Right kidney (tissue), 1 donor: ENCODE measurements around the gene DPH7.
A peak's percentile ranks its signal among the peaks of the same experiment; 100 is the strongest.
"Not testable (repeated sequence)": the region's sequence is repeated elsewhere in the genome, so short reads cannot be mapped to it uniquely, and the experiment has no call there.

Experiments used
- DNase-seq: peaks from one replicate; pipeline ENCODE4 v3.0.0-alpha.2; 2016

The DPH7 gene

DNA sequence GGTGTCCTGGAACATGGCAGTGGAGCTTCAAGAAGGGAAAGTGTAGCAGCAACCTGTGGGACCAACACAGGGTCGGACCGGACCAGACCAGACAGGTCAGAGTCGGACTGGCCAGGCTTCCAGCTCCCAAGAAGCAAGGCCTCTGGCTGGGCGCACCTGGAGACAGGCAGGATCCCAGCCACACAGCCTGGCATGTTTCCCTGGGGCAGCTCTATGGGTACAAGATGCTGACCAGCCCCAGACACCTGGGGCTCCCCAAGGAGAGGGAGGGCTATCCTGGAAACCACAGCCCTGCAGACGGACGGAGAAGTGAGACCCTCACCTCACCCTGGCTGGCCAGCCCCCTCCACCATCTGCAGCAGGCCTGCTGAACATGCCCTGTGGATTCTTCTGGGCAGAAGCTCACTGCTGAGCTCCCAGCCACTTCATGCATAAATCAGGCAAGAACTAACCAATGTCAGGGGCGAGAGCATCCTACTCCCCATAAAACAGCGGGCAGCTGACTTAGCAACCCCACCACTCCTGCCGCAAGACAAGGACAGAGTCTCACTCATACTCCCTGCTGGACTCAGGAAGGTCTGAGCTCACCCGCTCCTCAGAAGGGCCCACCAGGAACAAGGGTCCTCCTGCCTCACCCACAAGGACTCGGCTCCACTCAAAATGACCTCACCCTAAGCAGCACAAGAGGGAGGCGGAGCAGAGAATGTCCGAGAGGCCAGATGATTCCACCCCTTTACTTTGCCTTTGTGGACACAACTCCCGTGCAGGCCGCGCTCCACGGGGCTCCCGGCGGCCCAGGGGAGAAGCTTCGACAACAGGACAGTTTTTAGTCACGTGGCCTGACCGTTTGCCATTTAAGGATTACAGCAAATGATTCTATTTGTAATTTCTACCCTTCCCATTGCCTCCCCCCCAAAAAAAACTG lies 2.9 kb upstream of the DPH7 start:
- no peak for DNase-seq

DNA sequence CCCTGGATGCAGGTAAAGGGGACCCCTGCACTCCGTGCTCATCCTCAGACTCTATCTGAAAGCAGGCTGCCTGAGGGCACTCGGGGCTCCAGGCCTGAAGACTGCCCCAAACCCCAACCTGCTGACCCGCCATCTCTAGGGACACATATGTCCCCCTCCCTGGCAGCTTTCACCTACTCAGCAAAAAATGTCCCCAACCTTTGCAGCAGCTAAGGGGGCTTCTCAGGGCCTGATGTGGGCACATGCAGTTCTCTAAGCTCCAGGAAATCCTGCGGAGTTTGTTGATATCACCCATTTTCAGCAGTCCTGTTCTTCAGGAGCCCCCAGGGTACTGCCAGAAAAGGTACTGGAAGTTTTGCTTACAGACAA lies 2.2 kb upstream of the DPH7 start:
- no peak for DNase-seq

DNA sequence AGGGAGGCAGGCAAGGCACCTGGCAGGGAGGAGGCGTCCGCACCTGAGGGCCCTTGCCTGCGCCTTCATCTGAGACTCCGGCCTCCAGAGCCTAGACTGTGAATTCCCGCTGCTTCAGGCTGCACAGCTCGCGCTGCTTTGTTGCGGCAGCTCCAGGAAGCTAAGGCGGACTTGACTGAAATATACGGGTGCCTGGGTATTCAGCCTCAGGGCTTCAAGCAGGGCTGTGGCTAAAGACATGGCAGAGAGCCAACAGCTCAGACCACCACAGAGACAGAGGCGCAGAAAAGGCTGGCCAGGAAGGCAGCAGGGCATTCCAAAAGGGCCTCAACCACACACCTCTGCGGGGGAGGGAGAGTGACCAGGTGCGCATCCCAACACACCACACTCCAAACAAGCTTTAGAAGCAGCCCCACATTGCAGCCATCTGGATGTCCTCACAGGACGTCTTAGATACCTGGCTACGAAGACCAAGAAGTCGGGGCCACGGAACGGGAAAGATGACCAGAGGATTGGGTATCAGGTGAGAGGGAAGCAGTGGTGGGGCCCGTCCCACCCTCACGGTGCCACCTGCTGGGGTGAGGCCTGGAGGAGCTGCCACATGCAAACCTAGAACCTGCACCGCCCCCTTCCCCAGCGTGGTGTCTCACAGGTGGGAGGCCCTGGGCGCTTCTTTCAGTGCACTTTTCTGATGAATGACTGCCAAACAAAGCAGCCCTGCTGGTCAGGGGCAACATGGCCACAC lies 1.7 kb upstream of the DPH7 start:
- no peak for DNase-seq

DNA sequence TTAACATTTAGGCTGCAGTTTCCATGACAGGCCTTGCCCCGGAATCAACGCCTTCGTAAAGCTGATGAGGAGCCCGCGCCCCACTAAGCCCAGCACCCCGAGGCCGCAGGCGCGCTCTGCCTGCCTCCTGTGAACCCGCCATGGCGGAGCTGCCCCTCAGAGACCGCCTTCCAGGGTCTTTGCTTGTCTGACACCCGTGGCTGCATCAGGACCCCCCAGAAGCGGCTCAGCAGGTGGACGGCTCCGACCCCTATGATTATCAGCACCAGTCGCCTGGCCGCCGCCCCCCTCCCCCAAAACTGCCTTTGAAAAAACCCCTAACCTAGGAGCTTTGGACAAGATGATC lies 507 bp upstream of the DPH7 start:
- no peak for DNase-seq

DNA sequence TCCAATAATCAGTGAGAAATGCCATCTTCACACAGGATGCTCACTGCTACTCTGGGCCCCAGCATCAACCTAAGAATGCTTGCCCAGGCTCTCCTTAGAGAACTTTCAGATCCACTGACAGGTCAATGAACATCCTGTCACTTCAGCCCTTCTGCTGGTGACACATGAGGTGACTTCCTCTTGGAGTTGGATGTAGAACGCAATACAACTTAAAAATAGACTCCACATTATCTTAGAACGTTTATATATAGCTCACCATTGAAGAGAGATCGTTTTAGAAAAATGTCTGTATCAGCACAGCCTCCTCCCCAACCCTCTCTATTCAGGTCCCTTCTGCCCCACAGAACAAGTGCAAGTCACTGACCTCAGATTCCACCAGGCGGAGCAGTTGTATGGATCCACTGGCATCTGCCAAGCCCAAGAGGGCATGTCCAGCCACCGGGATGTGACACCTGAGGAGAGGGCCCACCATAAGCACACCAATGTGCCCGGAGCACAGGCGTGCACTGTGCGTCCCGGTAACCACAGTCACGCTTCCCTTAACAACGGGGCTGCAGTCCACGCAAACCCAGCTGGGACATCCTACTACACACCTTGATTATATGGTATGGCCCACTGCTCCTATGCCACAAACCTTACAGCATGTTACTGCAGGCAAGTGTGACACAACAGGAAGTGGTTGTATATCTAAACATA lies 2.9 kb downstream of the DPH7 start:
- DNase-seq, result no peak

DNA sequence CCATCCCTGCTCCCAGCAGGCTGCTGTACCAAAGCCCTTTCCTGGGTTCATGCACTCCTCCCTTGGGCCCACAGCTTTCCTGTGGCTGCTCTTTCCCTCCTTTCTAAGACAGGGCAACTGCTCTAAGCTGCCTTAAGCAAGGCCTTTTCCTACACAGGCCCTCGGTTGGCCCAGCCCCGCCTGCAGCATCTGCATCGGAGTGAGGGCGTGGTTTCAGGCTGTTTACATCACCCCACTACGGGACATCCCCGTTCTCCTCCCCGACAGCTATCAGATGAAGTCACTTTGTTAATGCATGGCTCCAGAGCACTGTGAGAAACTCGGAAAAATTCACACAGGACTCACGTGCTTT lies 3.4 kb downstream of the DPH7 start:
- no peak for DNase-seq

DNA sequence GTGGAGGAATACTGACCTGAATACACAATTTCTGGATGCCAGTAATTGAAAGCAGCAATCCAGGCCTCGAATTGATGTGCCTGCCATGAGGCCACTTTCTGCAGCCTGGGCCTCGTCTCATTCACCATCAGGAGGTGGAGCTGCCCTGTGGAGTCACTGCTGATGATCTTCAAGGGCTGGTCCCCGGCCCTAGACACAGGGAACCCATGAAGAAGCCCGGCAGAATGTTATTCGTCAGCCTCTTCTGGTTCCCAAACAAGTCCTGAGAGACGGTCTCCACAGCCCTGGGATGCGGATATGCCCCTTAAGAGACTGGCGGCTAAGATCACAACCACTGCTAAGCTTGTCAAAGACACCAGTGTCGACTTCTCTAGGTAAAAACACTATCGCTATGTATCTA lies 4.5 kb downstream of the DPH7 start:
- DNase-seq, result no peak

DNA sequence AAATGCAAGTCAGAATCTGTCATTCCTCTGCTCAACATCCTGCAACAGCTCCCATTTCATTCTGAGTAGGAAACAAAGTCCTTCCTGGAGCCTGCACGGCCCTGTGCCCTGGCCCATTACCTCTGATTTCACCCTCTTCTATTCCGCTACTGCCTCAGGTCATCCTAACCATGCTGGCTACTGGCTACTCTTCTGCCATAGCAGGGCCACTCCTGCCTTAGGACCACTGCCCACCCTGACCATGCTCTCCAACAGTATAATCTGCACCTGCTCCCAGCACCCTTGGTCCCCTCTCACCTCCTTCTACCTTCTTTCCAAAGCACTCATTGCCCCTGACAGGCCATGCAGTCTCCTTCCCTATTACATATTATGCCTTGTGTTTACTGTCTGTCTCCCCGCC lies 8.2 kb downstream of the DPH7 start:
- DNase-seq, result no peak

DNA sequence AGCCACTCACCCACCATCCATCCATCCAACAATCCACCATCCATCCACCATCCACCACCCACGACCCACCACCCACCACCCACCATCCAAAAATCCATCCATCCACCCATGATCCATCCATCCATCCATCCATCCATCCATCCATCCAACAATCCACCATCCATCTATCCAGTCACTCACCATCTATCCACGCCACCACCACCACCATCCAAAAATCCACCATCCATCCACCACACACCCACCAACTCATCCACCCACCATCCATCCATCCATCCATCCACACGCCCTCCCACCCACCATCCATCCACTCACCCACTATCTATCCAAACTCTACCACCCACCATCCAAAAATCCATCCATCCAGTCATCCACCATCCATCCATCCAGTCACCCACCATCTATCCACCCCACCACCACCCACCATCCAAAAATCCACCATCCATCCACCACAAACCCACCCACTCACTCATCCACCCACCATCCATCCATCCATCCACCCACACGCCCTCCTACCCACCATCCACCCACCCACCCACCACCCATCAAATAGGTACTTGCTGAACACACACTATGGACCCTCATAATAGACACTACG lies 9.0 kb downstream of the DPH7 start:
- DNase-seq, result no peak

DNA sequence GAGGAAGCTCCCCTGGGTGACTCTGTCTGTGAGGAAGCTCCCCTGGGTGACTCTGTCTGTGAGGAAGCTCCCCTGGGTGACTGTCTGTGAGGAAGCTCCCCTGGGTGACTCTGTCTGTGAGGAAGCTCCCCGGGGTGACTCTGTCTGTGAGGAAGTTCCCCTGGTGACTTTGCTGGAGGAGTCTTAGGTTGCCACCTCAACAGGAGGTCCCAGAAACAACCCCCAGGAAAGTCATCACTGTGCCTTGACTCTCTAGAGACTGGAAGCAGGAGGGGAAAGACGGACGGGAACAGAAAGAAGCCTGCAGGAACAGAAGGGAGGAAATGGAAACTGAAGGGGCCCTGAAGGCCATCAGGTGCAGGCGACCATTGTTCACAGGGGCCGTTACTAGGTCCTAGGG lies 10.3 kb downstream of the DPH7 start:
- DNase-seq, result not testable (repeated sequence)

DNA sequence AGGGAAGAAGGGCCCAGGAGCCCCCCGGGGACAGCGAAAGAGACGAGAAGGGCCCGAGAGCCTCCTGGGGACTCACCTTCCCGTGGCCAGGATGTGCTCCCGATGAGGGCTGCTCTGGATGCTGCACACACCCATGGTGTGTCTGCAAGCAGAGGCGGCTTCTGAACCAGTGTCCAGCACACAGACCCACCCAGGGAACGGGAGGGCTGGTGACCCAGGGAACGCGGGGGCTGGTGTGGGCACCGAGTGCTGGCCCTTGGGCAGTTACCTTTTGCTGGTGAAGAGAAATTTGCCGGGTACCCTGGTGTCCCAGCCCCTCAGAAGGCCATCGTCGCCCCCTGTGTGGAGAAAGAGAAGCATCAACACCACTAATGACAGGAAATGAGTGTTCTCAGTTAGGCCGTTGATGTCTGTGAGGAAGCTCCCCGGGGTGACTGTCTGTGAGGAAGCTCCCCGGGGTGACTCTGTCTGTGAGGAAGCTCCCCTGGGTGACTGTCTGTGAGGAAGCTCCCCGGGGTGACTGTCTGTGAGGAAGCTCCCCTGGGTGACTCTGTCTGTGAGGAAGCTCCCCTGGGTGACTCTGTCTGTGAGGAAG lies 13.8 kb downstream of the DPH7 start:
- DNase-seq, result no peak

DNA sequence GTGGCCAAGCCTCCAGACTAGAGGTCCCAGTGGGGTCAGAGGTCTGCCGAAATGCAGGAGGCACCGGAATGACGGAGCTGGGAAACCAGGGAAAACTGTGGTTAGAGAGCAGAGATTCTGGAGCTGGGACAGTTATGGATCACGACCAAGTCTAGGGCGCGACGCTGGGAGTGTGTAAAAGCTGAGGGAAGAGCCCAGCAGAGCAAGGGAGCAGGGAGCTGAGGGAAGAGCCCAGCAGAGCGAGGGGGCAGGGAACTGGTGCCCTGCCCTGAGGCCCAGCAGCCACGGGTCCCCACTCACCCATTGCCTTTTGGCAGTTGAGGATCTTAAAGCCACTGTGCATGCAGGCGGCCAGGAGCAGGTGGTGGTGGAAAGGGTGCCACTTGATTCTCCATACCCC lies 14.6 kb downstream of the DPH7 start:
- no peak for DNase-seq

DNA sequence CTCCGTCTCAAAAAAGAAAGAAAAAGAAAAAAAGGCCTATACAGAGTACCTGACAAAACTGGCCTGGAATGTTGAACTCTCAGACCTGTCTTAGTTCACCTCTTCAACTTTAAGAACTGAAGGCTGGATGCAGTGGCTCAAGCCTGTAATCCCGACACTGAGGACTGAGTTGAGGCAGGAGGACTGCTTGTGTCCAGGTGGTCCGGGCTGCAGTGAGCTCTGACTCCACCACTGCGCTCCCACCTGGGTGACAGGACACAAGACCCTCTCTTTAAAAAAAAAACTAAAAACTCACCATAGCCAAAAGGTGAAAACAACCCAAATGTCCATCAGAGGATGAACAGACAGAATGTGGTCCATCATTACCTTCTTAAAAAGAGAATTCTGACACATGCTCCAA lies 20.6 kb downstream of the DPH7 start:
- DNase-seq, result no peak

DNA sequence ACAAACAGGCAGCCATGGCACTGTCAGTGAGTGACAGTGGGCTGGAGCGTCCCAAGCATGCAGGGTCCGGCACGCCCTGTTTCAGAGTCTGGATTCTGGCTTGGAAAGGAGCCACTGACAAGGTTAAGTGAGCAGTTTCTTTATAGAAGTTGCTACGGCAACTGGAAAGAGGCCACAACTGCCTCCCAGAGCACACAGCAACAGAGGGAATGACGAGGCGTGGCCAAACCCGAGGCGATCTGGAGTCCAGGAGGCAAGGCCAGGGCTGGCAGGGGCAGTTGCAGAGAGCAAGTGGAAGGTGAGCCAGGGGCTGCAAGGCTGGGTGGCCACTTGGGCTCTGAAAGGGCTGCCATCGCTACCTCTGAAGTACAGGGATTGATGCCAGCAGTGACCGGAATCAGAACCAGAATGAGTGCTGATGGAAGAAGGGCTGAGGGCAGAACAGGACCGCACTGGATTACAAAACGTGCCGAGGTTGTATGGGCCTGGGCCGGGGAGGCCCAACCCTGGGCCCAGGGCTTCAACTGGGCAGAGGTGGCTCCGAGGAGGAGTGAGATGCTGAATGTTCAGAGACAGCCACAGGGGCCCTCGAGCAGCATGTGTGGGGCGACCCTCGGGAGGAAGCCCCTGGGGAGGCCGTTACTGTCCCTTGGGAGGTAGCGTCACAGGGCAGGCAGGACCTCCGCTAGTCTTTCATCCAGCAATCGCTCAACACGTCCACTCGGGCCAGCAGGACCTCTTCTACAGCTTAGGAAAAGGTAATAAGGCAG lies 22.5 kb downstream of the DPH7 start:
- DNase-seq, result no peak

DNA sequence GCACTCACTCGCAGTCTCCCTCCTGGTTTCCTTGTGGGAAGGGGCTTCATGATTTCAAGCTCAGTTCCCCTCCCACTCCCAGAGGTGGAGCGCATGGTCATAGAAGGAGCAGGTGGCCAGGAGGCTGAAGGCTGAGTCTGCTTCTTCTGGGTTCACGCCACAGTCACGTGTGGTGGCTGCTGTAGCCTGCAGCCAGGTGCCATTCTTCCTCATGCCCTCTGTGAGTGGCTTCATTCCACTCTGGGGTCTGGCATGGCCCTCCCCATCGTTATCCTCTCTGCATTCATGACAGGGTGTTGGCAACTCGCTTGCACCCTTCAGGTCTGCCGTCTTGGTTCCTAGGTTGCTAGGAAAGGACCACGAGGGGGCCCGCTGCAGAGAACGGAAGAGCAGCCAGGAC lies 23.5 kb downstream of the DPH7 start:
- DNase-seq, result no peak

DNA sequence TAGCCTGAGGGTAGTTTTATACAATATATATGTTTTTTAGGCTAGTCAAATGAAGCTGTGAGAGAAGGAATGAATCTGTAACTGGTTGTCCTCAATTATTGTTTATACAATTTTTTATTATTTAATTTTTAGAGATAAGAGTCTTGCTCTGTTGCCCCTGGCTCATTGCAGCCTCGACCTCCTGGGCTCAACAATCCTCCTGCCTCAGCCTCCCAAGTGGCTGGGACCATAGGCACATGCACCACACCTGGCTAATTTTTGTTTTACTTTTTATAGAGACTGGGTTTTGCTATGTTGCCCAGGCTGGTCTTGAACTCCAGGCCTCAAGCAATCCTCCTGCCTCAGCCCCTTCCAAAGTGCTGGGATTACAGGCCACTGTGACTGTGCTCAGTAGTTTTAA lies 24.4 kb downstream of the DPH7 start:
- no peak for DNase-seq

DNA sequence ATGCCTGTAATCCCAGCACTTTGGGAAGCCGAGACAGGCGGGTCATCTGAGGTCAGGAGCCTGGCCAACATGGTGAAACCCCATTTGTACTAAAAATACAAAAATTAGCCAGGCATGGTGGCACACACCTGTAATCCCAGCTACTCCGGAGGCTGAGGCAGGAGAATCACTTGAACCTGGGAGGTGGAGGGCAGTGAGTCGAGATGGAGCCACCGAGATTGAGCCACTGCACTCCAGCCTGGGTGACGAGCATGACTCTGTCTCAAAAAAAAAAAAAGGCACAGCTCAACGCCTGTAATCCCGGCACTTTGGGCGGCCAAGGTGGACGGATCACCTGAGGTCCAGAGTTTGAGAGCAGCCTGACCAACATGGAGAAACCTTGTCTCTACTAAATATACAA lies 25.1 kb downstream of the DPH7 start:
- DNase-seq, result not testable (repeated sequence)

DNA sequence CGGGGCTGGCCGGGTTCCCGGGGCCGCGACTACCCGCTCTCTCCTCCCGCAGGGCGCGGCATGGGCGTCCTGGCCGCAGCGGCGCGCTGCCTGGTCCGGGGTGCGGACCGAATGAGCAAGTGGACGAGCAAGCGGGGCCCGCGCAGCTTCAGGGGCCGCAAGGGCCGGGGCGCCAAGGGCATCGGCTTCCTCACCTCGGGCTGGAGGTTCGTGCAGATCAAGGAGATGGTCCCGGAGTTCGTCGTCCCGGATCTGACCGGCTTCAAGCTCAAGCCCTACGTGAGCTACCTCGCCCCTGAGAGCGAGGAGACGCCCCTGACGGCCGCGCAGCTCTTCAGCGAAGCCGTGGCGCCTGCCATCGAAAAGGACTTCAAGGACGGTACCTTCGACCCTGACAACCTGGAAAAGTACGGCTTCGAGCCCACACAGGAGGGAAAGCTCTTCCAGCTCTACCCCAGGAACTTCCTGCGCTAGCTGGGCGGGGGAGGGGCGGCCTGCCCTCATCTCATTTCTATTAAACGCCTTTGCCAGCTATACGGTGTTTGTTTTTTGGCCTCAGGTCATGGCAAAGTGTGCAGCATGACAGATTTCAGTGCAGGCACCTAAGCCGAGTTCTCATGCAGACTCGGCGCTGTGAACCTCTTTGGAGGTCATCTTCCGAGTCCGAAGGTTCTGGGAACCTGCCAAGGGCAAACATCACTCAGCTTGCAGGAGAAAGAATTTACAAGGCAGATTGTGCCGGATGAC lies 26.5 kb downstream of the DPH7 start:
- peak; percentile 88 for DNase-seq

DNA sequence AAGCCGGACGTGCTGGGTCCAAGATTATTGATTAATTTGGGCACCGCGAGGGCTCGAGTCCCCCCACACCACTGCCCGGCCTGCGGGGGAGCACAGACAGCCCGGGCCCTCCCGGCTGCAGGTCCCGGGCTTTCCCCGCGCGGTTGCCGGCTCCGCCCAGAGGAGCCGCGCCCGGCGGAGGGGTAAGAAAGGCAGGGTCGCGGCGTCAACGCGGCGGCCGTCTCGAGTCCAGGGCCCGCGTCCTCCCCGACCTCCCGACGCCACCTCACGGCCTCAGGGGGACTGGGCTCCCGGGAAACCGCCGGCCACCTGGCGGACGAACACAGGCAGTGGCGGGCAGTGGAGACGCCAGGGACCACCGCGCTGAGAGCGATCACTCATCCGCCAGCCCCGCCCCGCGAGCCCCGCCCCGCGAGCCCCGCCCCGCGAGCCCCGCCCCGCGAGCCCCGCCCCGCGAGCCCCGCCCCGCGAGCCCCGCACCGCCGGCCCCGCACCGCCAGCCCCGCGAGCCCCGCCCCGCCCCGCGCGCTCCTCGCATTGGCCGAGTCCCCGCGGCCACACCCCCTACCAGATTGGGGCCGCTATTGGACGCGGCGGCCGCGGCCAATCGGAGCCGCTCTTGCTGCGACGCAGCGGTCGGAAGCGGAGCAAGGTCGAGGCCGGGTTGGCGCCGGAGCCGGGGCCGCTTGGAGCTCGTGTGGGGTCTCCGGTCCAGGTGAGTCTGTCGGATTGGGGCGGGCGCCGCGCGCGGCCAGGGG lies 27.3 kb downstream of the DPH7 start, which contains the start of gene MRPL41:
Gene MRPL41 (plus strand): TSS at position 616 of the 758 bp plus-strand sequence. CDS start 203 bp downstream, outside the sequence.
- DNase-seq, result peak; percentile 89

DNA sequence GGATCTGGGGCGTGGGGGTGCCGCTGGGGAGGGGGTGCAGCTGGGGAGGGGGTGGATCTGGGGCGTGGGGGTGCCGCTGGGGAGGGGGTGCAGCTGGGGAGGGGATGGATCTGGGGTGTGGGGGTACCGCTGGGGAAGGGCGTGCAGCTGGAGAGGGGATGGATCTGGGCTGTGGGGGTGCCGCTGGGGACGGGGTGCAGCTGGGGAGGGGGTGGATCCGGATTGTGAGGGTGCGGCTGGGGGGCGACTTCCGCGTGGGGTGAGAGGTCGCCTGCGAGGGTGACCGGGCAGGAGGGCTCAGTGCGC lies 27.8 kb downstream of the DPH7 start:
- DNase-seq, result not testable (repeated sequence)
